GM21717 (cell line): ENCODE measurements around the gene DCD.
"Not testable (repeated sequence)": the region's sequence is repeated elsewhere in the genome, so short reads cannot be mapped to it uniquely, and the experiment has no call there.

ENCODE experiments used
- ATAC-seq: cut with Tn5 transposase; IDR thresholded peaks from one replicate; pipeline ENCODE4 v1.9.1; 2021; ENCODE audit warnings: mild to moderate bottlenecking, moderate library complexity; ENCODE audit not compliant: unreplicated experiment

The DCD gene, protein sequence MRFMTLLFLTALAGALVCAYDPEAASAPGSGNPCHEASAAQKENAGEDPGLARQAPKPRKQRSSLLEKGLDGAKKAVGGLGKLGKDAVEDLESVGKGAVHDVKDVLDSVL

DNA sequence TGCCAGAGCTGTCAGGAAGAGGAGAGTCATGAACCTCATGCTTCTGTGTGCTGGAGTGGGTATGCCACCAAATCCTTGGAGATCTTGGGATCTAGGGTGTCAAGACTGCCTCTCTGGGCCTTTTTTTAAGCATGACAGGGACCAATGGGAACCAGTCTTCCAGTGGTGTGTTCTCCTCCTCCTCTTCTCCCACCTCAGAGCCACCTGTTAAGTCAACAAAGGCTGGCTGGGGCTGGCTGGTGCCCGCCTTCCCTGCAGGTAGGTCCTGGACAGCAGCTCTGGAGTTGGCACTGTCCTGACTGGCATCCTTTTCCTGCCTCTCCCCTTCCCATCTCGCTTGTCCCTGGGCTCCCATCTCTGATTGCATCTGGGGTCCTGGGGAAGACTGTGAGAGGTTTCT lies at the start of gene DCD:
Gene DCD (minus strand): TSS at position 101 of the 400 bp plus-strand sequence. CDS start 62 bp downstream, at position 39.
- ATAC-seq: no peak

DNA sequence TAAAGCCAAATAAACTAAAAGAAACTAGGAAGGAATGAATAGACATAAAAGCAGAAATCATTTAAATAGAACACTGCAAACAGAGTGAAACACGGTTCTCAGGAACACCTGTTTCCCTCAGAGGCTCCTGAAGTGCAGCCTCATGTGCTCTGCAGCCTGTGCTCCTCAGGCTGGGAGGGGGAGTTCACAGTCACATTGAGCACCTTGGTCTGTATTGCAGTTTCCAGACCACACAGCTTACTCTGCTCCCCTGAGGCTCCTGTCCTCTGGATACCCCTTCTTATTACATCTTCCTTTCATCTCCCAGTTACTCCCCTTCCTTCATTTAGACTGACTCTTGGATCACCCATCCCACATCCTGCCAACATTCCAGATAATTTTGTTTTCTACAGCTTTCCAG lies 49.7 kb upstream of the DCD start:
- ATAC-seq: no peak

DNA sequence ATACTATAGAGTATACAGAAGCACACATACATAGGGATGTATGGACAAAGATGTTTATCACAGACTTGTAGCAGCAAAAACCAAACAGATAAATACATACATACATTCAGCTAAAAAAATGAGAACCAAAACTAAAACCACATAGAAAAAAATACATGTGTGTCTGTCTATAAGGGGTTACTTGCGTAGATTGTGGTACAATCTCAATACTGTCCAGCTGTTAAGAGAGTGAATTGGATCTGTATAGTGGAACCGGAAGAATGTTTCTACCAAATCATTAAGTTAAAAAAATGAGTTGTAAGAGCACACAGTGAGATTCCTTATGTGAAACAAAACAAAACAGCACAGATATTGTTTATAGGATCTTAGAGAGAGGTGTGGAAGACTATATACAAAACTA lies 44.2 kb upstream of the DCD start:
- ATAC-seq: no peak

DNA sequence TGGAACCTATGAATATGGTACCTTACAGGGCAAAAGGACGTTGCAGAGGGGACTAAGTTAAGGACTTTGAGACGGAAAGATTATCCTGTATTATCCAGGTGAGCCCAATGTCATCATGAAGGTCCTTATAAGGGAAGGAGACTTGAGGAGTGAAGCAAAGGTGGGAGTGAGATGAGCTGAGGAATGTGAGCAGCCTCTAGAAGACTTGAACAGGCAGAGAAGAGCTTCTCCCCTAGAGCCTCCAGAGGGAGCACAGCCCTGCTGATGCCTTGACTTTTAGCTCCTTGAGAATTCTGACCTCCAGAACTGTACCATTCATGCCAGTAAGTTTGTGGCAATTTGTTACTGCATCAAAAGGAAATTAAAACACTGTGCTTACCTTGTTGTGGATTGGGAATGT lies 41.8 kb upstream of the DCD start:
- ATAC-seq: no peak

DNA sequence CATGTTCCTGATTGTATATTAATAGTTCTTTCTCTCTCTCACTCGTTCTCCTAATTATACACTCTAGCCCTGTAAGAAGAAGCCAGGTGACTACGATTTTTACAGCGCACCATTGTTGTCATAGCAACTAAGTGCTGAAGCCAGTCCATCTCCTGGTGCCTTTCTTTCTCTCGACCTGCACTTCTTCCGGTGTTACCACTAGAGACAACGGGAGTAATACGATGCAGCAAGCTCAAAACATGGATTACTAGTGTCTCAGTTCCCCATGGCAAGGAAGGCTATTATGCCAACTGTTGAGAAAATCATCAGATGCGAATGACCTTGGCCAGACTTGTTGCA lies 40.8 kb upstream of the DCD start:
- ATAC-seq: no peak

DNA sequence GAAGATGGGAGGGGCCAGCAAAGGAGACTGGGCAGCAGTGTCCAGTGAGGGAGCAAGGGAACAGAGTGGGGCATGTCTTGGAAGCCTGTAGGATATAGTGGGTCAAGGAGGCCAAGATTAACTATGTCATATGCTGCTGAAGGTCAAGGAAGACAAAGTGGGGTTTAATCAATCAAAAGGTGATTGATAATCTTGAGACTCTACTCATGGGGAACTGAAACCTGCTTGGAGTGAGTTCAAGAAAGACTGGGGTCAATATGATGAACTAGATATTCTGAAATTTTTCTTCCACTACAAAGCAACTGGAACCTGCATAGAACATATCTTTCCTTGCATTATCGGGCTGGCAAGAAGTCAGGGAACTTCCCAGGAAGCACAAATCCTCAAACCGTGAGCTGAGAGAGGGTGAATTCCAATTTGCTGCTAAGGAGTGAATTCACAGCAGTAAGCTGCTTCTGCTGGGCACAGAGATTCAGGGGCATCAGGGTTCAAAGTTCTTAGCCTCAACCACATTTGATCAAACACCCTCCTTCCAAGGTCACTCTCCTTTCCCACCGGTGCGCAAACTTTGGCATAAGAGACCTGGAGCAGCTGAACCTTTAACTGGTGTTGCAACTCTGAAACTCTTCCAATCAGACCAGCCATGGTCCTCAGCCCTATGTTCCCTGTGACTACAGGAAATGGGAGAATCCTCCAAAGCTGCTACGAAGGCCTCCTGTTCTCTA lies 40.3 kb upstream of the DCD start:
- no peak for ATAC-seq

DNA sequence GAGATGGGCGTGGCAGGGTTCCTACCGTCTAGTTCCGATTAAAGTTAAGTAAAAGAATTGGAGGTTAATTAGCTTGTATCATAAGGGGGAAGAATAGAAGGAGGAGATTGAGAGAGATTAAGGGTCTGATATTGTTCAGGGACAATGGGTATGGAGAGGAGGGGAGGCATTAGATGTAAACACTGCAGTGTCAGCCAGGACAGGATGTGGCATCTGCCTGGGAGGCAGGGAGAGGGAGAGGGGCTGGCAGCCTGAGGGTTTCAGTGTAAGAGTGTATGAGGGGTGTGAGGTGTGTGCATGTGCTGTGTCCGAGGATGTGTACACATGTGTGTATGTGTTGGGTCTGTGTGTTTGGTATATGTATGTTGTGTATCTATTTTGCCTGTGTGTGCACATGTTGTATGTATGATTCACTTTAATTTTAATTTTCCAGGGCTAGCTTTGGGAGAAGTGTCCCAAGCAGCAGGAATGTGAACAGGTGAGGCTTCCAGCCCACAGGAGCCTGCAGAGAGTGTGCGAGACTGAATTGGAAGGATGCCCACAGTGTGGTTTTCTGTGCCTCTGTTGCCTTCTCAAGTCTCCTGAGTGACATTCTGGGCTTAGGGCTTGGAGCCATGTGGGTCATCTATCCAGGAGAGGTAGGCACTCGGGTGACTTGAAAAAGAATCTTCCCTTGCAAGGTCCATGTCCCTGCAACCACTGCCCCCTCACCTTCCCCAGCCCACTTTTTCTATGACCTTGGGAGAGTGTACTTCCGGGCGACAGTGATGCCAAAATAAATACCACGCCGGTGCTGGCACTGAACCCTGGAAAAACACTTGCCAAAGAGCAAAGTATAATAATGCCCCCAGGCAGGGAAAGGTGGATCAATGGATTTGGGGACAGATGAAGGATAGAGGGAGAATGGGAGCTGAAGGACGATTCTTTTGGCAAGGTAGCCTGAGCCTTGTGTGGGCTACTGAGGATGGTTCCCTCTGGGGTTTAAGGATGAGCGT lies 36.8 kb upstream of the DCD start:
- no peak for ATAC-seq

DNA sequence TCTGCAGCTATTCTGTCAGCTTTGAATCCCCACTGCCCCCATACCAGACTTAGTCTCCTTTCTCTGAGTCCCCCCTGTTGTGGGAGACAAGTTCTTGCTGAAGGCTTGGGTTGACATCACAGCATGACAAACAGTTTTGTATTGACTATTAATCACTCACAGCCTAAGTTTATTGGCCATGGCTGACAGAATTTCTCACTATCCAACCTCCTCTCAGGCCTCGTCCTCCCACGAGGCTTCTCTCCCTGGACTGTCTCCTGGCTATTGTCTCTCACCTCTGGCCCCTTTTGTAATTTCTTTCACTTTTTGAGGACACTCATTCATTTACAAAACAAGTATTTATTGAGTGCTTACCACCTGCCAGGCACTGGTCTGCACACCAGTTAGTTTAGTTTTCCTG lies 35.2 kb upstream of the DCD start:
- ATAC-seq: no peak

DNA sequence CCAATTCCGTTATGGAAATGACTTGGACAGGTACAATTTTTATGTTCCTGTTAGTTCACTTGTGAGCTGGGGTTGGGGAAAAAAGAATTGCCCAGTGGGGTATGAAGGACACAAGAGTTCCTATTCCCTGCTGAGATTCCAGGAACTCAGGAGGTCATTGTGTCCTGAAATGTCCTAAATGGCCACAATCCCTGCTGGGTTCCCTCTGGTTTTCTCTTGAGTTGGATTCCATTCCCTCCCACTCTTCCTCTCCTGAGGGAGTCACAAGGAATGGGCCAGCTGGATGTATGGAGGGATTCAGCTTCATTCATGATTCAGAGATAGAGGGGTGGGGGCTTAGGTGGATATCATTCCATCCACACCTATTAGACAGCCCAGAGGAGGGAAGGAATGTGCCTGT lies 34.5 kb upstream of the DCD start:
- ATAC-seq: no peak

DNA sequence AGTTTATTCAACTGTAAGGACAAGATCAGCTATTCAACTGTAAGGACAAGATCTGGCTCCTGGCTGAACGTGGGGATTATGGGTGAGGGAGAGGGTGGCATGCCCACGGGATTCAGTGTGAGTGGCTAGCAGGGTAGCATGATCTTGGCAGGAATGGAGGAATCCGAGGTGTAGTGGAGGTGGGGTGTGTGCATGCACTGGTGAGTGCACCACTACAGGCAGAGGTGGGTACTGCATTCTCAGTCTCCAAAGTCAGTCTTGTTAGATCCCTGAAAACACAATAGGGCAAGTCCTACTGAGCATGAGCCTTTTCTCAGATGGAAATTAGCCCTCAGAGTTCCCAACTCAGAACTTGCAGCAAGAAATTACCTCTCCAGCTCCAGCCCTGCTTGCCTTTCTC lies 32.2 kb upstream of the DCD start:
- ATAC-seq: peak; percentile 55

DNA sequence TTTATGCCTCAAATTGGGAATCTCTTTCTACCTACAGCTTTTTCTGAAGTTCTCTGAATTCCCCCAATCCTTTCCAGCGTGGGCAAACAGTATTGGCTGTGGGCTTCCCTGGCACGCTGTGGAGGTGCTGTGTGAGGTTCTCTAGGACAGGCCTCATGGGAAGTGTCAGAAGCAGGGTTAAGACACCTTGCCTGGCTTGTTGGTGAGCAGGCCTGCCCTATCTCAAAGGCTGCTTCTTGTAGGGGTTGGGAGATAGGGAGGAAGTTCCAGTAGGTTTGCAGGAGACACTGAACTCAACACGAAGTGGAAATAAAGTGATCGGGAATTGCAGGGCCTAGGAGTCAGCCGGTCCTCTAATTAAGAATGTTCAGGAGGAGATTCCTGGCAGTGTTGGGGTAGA lies 30.0 kb upstream of the DCD start:
- no peak for ATAC-seq

DNA sequence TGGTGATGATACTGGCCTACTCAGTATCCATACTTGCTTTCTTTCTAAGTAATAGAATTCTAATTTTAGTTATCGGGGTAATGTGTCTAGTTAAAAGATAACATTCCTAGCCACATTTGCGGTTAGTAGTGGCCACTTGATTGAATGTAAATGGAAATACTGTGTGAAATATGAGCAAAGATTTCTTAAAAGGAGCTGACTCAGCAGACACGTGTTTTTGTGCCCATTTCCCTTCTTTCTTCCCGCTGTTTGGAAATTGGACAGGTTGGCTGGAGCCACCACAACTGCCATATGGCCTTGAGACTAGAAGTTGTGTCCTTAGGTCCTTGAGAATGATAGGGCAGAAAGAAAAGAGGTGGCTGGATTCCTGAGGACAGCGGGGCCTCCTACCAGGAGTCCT lies 19.8 kb upstream of the DCD start:
- no peak for ATAC-seq

DNA sequence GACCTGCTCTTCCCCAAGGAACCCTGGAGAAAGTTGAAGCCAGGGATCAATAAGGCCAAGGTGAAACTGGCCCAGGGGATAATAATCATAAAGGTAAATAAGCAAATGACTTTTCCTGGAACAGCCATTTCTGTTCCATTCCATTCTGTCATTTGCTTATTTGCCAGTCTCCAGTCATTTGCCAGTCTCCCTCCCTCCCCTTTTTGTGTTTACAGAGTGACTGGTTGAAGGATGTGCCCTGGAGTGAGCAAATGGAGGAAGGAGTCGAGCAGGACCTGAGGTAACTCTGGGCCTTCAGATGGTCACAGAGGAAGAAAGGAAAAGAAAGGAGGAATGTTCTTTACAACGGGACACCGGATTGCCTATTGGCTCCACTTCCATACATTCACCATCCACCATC lies 17.8 kb upstream of the DCD start:
- no peak for ATAC-seq

DNA sequence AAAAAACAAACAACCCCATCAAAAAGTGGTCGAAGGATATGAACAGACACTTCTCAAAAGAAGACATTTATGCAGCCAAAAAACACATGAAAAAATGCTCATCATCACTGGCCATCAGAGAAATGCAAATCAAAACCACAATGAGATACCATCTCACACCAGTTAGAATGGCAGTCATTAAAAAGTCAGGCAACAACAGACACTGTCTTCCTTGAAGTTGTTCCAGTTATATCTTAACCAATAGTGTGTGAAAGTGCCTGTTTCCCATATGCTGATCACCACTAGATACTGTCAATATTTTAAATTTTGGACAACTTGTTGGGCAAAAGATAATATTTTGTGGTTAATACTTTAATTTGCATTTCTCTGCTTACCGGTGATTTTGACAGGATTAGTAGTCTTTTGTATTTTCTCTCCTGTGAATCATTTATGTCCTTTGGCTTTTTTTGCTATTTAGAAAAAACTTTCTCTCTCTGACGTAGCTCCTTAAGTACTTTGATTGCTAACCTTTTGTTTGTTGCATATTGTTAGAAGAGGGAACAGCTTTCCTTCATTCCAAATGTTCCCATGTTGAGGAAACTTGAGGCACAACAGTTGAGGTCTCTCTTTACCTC lies 17.0 kb upstream of the DCD start:
- ATAC-seq: not testable (repeated sequence)

DNA sequence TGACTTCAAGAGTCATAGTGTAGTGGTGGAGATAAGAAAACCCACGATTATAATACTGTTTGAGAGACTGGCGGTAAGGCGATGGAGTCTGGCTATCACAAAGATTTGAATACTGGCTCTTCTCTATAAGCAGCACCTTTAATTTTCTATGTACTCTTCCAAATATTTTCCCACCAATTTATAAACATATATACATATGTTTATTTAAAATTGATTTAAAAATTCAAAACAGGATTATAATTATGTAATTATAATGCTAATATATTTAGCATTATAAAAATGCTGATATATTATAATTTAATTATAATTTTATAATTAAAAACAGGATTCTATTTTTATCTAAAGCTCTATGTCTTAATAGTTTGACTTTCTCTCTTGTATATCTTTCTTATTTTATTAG lies 15.4 kb upstream of the DCD start:
- ATAC-seq: no peak

DNA sequence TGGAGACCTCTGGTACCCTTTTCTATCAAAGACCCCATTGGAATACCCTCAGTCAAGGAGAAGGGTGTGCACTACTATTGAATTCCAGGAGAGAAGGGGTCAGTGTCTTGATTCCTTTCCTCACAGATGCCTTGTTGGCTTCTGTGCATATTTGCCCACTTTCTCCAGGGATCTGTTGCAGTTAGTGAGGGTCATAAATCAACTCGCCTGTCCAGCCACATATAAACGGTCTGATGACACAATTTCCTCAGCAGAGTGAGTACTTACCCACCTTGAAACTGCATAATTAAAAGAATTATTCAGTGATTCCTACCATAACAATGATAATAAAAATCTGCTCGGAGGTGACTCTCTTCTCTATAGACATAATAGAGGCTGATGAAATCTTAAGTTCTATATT lies 13.9 kb upstream of the DCD start:
- ATAC-seq: no peak

DNA sequence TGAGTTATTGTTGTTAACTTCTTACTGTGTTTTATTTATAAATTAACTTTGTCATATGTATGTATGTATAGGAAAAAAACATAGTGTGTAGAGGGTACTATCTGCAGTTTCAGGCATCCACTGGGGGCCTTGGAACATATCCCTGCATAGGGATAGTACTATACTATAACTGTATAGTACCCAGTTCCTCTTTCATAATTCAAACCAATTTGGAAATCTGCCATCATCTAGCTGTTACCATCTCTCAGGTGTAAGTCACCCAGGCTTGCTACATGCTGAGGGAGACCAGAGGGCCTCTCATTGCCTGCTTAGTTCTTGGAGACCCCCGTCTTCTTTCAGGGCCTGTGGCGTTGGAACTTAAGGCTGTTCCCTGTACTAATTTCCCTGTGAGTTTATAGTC lies 12.9 kb upstream of the DCD start:
- ATAC-seq: no peak

DNA sequence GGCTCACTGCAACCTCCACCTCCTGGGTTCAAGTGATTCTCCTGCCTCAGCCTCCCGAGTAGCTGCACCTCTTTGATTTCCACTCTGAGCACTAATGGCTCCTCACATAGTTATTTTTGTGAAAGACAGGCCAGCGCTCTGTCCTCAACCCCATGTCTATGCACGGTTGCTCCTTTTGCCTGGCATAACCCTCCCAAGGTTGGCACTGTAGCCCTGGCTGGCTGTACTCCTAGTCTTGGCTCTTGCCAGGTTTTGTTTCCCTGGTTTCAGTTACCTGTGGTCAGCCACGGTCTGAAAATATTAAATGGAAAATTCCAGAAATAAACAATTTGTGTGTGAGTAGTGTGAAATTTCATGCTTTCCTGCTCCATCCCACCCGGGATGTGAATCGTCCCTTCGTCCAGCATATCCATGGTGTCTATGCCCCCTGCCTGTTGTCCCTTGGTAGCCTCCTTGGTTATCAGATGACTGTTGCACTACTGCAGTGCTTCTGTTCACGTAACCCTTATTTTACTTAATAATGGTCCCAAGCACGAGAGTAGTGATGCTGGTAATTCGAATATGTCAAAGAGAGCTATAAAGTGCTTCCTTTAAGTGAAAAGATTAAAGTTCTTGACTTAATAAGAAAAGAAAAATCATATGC lies 12.3 kb upstream of the DCD start:
- ATAC-seq: no peak

DNA sequence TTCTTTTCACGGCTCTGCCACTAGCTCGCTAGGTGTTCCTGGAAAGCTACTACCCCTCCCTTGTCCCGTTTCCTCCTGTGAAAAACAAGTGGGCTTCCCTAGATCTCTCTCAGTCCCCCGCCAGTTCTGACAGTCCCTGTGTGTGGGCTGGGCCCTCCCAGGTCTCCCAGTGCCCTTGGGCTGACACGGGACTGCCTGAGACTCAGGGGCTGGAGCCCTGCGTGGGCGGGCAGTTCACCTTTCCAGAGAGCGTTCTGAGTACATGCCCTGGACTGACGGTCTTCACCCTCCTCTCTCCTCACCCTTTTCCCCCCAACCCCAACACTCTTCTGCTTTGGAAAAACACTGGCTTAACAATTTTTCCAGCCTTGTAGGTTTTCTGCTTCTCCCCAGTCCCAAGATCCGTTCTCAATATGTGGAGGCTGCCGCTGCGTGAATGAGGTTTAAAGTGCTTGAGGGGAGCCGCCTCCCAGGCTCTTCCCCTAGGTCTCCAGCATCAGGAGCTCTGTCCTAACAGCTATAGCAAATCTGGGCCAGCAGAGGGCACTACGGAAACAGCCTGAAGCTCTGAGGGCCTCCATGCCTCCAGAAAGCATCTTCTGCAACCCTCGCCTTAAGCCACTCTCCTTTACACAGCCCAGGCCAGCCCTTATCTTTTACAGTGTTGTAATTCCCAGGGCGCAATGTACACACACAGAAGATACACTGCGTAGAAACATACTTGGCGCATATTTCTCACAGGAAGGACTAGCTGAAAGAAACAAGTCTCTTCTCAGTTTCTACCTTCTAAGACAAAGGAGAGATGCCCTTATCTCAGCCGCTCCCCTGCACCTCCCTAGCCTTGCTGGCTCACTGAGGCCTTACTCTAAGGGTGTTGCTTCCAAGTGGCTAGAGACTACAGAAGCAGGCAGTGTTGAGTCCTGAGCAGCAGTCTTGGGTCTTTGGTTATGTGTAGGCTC lies 10.4 kb upstream of the DCD start:
- ATAC-seq: peak; percentile 70

DNA sequence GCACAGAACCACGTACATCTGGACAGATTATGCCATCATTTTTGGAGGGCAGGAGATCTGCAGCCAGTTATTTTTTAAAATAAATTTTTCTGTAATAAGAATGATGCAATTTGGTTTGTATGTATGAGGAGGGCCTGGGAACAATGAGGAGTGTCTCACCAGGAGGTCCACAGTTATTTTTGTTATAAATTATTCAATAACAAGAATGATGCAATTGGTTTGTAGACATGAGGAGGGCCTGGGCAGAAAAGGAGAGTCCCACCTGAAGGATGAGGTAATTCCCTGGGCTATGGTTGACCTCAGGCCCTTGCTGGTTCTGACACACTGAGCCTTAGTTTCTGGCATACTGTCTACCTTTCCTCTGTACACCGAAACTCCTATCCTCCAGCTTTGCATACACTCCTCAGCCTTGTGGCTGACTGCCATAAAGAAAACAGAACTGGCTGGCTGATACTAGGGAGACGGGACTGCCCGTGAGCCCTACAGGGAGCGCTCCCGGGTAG lies 9.0 kb upstream of the DCD start:
- peak; percentile 51 for ATAC-seq
